Esophagus squamous epithelium (tissue), 4 donors: Measurements from ENCODE around the gene SQOR.

Experiments used
- POLR2A ChIP-seq, 4 donors: fragments of 450-650 bp; IDR thresholded peaks; one replicate each; pipeline ENCODE4 v1.6.1; 2017; ENCODE audit warnings: antibody characterized with exemption in 4 of 4, mild to moderate bottlenecking in 4 of 4, moderate library complexity in 3 of 4
- TF ChIP-seq, protein P1 (sequence below), 6 experiments: fragments of 450-650 bp in 4 of 6; fragments of 200-600 bp in 2 of 6; sonication (generic) in 2 of 6; IDR thresholded peaks; one replicate each; pipeline ENCODE4 v1.5.1; 2016 to 2019; ENCODE audit warnings: antibody characterized with exemption in 6 of 6, mild to moderate bottlenecking in 4 of 6, moderate library complexity in 4 of 6

DNA sequence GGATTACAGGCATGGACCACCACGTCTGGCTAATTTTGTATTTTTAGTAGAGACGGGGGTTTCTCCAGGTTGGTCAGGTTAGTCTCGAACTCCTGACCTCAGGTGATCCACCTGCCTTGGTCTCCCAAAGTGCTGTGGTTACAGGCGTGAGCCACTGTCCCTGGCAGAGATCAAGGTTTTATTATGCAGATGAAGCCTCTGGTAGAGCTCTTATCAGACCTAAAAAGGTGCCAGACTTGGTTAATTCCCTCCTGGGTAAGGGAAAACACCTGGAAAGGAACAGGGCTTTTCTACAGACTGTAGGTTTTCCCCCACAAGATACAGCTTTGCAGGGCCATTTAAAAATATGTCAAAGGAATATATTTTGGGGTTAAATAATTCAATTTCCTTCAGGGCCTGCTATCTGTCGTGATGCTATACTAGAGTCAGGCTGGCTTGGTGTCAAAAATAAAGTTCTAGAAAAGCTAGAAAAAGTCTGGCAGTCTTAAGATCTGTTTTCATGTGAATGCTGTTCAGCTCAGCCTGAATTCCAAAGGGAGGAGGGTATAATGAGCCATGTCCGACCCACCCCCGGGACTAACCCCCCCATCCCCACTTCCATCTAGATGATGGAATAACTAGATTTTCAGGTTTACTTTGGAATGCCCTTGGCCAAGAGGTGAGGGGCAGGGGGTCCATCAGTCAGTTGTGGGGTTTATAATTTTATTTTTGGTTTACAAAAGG lies 49.6 kb upstream of the SQOR start:
- TF ChIP-seq, protein P1, sequence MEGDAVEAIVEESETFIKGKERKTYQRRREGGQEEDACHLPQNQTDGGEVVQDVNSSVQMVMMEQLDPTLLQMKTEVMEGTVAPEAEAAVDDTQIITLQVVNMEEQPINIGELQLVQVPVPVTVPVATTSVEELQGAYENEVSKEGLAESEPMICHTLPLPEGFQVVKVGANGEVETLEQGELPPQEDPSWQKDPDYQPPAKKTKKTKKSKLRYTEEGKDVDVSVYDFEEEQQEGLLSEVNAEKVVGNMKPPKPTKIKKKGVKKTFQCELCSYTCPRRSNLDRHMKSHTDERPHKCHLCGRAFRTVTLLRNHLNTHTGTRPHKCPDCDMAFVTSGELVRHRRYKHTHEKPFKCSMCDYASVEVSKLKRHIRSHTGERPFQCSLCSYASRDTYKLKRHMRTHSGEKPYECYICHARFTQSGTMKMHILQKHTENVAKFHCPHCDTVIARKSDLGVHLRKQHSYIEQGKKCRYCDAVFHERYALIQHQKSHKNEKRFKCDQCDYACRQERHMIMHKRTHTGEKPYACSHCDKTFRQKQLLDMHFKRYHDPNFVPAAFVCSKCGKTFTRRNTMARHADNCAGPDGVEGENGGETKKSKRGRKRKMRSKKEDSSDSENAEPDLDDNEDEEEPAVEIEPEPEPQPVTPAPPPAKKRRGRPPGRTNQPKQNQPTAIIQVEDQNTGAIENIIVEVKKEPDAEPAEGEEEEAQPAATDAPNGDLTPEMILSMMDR (IDR thresholded peaks at IDR 0.05), result no peak
- TF ChIP-seq POLR2A (IDR thresholded peaks at IDR 0.05), result no peak
